CD4-positive, alpha-beta T cell treated with Interferon alpha-2 for 1 hour (primary cell): ENCODE data around the gene POLR2J3.
"Not testable (repeated sequence)": the region's sequence is repeated elsewhere in the genome, so short reads cannot be mapped to it uniquely, and the experiment has no call there.

Source experiments
- DNase-seq, 2 donors: peaks; one replicate each; pipeline ENCODE4 v3.0.0-alpha.2; 2020 to 2022

POLR2J3 gene

DNA sequence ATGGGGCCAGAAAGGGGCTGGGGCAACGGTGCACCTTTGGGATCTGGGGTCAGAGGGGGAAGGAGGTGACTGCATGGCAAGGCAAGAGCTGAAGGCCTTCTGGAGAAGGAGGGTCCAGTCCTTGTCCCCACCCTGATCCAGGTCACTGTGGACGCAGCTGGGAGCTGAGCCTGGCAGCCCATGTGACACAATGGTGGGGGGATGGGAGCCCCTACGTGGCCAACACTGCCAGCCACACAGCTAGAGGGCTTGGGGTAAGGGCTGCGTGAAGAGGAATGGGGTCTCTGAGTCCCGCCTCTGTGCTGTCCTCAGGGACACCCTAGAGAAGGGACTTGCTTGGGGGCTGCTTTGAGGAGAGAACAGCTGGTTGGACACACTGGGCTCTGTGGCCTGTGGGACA is 9.3 kb upstream of the POLR2J3 start:
- not testable (repeated sequence) for DNase-seq

DNA sequence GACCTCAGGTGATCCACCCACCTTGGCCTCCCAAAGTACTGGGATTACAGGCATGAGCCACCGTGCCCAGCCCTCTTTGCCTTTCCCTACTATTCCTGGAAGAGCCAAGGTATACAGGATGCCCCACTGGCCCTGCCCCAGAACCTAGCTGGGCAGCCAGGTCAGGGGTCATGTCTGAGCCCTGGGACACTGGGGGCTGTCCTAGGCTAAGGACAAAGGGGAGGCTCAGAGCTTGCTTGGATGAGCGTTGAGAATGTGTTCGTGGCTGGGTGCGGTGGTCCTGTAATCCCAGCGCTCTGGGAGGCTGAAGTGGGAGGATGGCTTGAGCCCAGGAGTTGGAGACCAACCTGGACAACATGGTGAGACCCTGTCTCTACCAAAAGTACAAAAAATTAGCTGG is 6.1 kb upstream of the POLR2J3 start:
- DNase-seq: not testable (repeated sequence)

DNA sequence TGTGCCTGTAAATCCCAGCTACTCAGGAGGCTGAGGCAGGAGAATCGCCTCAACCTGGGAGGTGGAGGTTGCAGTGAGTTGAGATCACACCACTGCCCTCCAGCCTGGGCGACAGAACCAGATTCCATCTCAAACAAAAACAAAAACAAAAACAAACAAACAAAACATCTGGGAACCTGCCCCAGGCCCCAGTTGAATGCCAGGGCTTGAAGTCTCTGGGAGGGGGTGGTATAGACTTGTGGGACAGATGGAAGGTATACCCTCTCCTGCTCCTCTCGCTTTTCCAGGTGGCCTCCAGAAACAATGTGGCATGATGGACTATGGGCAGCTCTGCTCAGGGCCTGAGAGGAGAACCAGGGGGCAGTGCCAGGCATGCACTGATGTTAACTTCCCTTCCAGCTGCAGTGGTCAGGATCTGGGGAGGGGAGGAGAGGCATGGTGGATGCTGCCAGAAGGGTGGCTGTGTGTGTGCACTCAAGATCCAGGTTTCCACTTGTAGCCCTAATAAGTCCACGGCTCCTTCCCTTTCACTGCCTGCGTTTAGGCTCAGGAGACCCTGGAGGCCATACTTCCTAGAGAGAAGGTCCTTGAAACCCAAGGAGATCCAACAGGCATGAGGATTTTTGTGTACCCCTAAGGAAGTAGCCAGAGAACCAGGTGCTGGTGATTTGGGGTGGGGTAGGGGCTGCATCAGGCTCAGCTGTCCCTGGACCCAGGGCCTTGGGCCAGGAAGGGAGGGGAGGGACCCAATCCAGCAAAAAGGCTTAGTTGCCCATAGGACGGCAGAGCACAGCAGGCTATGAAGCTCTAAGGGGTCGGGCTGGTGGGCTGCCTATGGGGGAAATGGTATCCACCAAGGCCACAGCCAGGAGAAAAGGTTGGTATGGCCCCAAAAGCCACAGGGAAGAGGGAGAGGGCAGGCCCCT is 5.2 kb upstream of the POLR2J3 start:
- not testable (repeated sequence) for DNase-seq

- not testable (repeated sequence) for DNase-seq
Observed at GRCh38 chr7:102576363-102576762, 4.0 kb upstream of the POLR2J3 start.

DNA sequence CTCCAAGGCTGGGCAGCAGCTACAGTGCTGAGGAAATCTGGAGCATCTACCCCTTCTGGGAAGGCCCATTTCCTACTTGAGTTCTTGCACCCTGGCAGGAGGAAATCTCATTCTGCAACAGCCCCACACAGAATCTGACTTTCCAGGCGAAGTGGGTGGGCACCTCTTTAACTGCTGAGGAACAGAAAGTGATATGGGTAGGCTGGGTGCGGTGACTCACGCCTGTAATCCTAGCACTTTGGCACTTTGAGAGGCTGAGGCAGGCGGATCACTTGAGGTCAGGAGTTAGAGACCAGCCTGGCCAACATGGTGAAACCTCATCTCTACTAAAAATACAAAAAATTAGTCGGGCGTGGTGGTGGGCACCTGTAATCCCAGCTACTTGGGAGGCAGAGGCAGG is 2.2 kb upstream of the POLR2J3 start:
- DNase-seq: not testable (repeated sequence)

DNA sequence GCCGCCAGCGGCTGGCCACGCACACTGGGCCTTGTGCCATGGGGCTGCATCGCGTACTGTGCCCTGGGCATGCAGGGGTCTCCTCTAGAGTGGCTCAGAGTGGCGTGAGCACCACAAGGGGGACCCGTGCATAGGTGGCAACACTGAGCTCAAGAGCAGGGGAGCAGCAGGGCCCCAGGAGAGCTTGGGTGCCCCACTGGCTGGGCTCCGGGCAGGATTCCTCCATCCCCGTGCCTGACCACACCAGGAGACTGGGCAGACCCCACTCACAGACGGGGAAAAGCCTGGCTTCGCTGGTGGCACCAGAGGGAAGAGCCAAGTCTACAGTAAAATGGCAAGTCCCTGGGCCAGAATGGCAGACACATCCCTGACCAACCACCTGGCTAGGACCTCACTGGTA is 3.8 kb downstream of the POLR2J3 start:
- not testable (repeated sequence) for DNase-seq

- DNase-seq: not testable (repeated sequence)
Observed at GRCh38 chr7:102550808-102551422, 21.5 kb downstream of the POLR2J3 start, which contains the start of gene SPDYE2. Gene SPDYE2 (plus strand): TSS chr7:102551226. CDS start chr7:102553256, 2,030 bp downstream.

DNA sequence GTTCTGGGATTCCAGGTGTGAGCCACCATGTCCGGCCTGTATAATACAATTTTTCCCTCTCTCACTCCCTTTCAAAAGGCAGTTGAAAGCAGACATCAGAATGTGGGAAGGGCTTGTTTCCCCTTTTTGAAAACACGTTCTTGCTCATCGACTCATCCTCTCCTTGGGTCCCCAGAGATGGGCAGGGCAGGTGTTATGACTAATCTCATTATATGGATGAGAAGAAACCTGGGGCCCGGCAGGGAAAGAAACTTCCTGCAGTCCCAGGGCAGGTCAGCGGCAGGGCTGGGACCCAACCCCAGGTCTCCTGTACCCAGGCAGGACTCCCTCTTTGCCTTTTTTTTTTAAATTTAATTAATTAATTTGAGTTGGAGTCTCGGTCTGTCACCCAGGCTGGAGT is 26.0 kb downstream of the POLR2J3 start:
- DNase-seq: not testable (repeated sequence)

DNA sequence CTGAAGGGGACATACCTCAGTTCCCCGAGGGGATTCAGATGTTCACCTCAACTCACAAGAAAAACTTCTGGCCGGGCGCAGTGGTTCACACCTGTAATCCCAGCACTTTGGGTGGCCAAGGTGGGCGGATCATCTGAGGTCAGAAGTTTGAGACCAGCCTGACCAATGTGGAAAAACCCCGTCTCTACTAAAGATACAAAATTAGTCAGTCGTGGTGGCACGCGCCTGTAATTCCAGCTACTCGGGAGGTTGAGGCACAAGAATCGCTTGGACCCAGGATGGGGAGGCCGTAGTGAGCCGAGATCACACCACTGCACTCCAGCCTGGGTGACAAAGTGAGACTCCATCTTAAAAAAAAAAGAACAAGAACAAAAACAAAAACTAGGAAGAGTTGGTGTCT is 27.1 kb downstream of the POLR2J3 start:
- not testable (repeated sequence) for DNase-seq

DNA sequence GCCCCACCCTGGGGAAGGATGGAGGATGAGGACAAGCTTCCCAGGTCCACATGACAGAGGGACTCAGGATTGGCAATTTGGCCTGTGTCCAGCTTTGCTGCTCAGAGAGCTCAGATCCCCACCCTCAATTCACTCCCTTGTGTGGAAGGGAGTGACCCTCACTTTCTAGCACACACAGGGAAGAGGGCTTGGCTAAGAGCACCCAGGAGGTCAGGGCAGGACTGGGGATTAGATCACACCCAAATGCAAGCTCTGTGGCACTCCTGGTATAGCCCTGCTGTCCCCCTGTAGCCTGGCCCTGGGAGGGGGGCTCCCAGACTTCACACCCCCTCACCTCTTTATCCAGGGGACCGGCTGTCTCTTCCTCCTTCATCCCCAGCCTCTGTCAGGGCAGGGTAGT is 28.0 kb downstream of the POLR2J3 start:
- DNase-seq: not testable (repeated sequence)

- not testable (repeated sequence) for DNase-seq
Observed at GRCh38 chr7:102543596-102543995, 28.8 kb downstream of the POLR2J3 start, which contains the start of gene UPK3BL2. Gene UPK3BL2 (minus strand): TSS chr7:102543696. CDS start chr7:102543636, 60 bp downstream.

- not testable (repeated sequence) for DNase-seq
Observed at GRCh38 chr7:102542771-102543170, 29.6 kb downstream of the POLR2J3 start.

DNA sequence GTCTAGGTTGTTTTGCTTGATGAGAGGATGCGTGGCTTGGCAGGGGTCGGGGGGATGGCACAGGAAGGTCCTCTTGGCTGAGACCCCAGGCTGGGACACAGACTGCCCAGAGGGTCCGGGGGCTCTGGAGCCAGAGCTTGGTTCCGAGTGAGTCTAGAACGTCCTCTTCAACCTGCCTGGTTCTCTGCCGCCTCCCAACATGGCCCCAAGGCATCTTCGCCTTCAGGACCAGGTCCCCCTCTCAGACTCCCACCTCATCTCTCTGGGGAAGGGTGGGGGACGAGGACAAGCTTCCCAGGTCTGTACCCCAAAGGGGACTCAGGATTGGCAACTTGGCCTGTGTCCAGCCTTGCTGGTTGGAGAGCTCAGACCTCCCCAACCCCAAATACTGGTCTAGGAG is 30.3 kb downstream of the POLR2J3 start:
- not testable (repeated sequence) for DNase-seq

- DNase-seq: not testable (repeated sequence)
Observed at GRCh38 chr7:102540604-102541003, 31.8 kb downstream of the POLR2J3 start.

DNA sequence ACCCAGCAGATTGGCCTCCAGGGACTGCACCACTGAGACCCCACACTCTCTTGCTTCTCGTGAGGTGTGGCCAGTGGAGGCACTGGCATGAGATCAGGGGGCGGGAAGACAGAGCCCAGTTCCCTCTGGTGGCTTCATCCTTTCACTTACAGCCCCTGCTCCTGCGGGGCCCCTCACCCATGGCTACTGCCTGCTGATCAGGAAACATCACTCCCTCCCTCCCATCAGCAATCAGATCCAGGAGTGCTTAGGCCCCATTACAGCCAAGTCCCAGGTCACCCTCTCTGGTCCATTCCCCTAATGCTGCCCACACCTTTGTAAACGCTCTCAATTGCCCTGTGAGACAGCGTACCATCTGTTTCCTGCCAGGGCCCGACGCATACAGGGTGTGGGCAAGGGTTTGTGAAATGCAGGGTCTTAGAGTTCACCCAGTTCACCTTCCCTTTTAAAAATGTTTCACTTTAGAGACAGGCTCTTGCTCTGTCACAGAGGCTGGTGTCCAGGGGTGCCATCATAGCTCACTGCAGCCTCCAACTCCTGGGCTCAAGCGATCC is 37.2 kb downstream of the POLR2J3 start:
- DNase-seq: not testable (repeated sequence)

GRCh38 chr7:102532127-102532526 is 40.3 kb downstream of the POLR2J3 start:
- not testable (repeated sequence) for DNase-seq

DNA sequence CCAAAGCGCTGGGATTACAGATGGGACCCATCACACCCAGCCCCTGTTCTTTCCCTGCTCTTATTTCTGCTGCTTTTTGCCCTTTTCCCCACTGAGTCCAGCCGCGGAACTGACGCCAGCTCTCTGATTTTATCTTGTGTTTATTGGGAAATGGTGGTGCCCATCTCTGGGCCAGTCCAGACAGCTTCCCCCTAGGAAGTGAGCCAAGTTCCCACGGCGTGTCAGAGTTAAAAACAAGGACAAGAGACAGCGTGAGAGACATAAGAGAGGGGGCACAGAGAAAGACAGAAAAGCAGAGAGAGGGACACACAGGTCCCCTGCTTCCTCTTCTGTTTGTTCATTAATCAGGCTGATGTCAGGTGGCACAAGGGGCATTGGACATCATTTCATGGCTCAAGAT is 40.8 kb downstream of the POLR2J3 start:
- DNase-seq: not testable (repeated sequence)

GRCh38 chr7:102527822-102528793 is 44.3 kb downstream of the POLR2J3 start:
- DNase-seq: not testable (repeated sequence)

- DNase-seq: not testable (repeated sequence)
Observed at GRCh38 chr7:102527182-102527581, 45.2 kb downstream of the POLR2J3 start.

- not testable (repeated sequence) for DNase-seq
Observed at GRCh38 chr7:102524803-102525202, 47.6 kb downstream of the POLR2J3 start.

GRCh38 chr7:102520797-102521196 is 51.6 kb downstream of the POLR2J3 start:
- not testable (repeated sequence) for DNase-seq

DNA sequence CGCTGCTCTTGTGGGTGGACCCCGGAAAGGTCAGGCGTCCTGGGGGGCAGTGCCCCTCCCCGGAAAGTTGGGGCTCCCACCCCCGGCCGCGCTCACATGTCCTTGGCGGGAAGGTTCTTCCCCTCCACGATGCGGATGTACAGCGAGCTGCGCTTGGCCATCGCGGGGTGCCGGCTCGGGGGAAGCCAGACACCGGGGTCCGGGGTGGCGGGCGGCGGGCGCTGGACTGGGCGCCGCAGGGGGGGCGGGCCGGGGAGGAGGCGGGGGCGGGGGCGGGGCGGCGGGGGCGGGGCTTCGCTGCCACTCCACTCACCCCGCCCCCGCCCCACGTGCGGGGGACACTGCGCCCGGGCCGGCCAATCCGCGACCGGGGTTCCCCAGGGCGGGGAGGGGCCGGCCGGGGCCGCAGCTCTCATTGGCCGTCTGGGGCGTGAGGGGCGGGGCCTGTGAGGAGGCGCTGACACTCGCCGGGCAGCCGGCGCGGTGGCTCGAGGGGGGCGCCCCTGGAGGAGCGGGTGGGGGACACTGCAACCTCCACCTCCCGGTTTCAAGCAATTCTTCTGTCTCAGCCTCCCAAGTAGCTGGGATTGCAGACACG is 54.7 kb downstream of the POLR2J3 start, which contains the start of gene RASA4B:
TSS of gene RASA4B (minus strand) at position 228 of the 598 bp plus-strand sequence. CDS start at position 161, 67 bp downstream.
- peak in 1 of 2 donors; percentile 54 for DNase-seq
